Kidney tubule cell (primary cell): ENCODE data around the gene ARVCF.

ENCODE experiments used
- DNase-seq: peaks from one replicate; pipeline ENCODE4 v3.0.0-alpha.2; 2018; ENCODE audit warnings: low spot score

ARVCF gene

GRCh38 chr22:19973551-19974267 is 42.9 kb downstream of the ARVCF start:
- DNase-seq = no peak

- no peak for DNase-seq
These were observed 43.7 kb downstream of the ARVCF start for GRCh38 chr22:19972652-19973550.

- DNase-seq = no peak
These were observed 44.4 kb downstream of the ARVCF start for GRCh38 chr22:19972251-19972650.

GRCh38 chr22:19971276-19972124 is 45.1 kb downstream of the ARVCF start:
- no peak for DNase-seq

- peak; percentile 56 for DNase-seq
These were observed 45.9 kb downstream of the ARVCF start for GRCh38 chr22:19970479-19971275.

- DNase-seq = no peak
These were observed 46.6 kb downstream of the ARVCF start for GRCh38 chr22:19970031-19970478.

- no peak for DNase-seq
These were observed 47.3 kb downstream of the ARVCF start for GRCh38 chr22:19969141-19969928.

- no peak for DNase-seq
These were observed 48.2 kb downstream of the ARVCF start for GRCh38 chr22:19968450-19968891.

- DNase-seq = no peak
These were observed 48.7 kb downstream of the ARVCF start for GRCh38 chr22:19967850-19968449.

- DNase-seq = no peak
These were observed 49.5 kb downstream of the ARVCF start for GRCh38 chr22:19966908-19967750.

- DNase-seq = no peak
These were observed 50.6 kb downstream of the ARVCF start for GRCh38 chr22:19965771-19966709.

GRCh38 chr22:19964701-19965386 is 51.8 kb downstream of the ARVCF start:
- no peak for DNase-seq

GRCh38 chr22:19963863-19964642 is 52.6 kb downstream of the ARVCF start:
- no peak for DNase-seq

GRCh38 chr22:19962909-19963806 is 53.5 kb downstream of the ARVCF start:
- DNase-seq = peak; percentile 96

GRCh38 chr22:19962246-19962908 is 54.2 kb downstream of the ARVCF start:
- peak; percentile 81 for DNase-seq
